ENCODE measurements around the gene DDB1.

The DDB1 gene

DNA sequence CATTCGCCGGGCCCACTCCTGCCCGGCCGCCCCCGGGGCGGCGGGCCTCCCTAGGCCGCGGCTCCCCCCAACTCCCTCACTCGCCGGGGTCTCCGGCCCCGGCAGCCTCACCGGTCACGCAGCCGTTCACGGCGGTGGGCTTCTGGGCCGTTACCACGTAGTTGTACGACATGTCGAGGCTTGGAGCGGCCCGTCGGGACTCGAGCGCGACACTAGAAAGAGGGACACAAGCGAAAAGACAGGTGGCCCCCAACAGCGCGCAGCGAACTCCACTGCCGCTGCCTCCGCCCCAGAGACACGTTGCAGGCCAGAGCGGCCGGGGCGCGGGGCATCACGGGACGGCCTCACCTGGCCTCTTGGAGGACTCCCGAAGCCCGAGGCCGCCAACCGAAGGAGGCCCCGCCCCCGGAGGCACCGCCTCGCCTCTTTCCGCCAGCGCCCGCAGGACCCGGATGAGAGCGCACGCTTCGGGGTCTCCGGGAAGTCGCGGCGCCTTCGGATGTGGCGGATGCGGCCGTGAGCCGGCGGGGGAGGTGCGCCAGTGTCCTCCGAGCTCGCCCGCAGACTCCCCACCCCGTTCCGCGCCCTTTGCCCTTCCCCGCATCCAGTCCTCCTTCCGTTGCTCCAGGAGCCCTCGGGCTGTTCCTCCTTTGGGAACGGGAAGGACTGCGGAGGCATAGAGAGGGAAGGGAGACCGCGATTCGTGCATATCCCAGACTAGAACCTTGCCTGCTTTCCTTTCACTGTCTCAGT lies at the start of gene DDB1, which contains the start of gene TKFC:
Gene DDB1, minus strand, starts transcription at position 309 of the 753 bp plus-strand sequence. Its CDS starts 137 bp downstream, at position 172.
Gene TKFC, plus strand, starts transcription at position 432 of the 753 bp plus-strand sequence. CDS start 1,501 bp downstream, outside the sequence.
- peak; percentile 97 for DNase-seq

DNA sequence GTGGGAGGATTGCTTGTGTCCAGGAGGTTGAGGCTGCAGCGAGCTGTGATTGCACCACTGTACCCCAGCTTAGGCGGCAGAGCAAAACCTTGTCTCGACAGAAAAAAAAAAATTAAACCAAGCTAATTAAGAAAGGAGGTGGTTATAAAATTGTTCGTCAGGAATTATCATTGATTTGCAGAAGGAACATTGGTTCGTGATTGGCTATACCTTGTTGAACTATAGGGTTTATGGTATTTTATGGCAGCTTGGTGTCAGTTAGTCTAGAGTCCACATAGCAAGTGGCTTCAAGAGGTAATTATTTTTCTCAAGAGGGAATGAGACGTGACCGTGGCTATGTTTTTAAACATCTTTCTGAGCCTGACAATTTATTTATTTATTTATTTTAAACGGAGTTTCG lies 48.0 kb upstream of the DDB1 start:
- DNase-seq: no peak

DNA sequence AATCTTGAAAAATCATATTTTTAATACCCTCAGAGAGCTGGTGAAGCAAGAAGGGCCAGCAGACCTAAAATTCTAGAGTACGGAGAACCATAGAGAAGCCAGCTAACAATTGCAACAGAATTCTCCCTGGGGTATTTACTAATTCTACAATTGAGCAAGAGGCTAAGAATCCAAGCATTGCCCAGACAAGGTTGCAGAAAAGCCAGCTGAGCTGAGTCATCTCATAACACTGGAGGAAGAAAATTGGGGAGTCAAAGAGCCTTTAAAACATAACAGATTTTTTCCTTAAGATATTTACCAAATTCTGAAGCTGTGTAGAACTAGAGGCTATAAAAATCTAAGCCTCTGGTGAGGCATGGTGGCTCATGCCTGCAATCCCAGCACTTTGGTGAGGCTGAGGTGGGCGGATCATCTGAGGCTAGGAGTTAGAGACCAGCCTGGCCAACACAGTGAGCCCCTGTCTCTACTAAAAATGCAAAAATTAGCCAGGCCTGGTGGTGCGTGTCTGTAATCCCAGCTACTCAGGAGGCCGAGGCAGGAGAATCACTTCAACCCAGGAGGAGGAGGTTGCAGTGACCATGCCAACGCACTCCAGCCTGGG lies 45.9 kb upstream of the DDB1 start:
- DNase-seq: no peak

DNA sequence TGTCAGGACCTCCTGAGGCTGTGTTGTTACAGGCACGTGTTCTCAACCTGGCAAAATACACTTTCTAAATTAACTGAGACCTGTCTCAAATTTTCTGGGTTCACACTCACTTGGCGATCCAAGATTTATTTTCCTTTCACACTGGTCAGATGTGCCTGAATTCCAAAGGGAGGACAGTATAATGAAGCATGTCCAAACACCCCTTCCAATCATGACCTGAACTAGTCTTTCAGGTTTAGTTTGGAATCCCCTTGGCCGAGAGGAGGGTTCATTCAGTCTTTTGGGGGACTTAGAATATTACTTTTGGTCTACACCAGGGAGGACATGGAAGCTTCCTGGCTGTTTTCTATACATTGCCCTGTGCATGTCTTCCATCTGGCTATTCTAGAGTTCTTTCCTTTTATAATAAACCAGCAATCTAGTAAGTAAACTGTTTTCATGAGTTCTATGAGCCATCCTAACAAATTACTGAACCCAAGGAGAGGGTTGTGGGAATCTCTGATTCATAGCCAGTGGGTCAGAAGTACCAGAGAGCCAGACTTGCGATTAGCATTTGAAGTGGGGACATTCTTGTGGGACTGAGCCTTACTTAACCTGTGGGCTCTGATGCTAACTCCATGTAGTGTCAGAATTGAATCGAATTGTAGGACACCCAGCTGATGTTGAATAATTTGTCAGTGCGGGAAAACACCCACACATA lies 44.7 kb upstream of the DDB1 start:
- DNase-seq: no peak

DNA sequence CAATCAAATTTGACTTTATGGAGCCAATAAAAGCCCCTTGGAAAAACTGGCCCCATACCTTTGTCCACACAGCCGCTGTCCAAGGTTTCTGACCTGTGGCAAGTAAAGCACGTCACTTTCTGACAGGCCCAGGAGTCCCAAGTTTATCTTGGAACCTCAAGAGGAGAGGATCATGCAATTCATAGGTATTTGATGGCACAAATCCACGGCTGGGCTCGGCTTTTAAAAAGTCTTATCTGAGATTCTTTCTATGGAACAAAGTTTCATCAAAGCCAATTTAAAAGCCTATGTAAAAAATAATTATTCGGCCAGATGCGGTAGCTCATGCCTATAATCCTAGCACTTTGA lies 42.8 kb upstream of the DDB1 start:
- no peak for DNase-seq

DNA sequence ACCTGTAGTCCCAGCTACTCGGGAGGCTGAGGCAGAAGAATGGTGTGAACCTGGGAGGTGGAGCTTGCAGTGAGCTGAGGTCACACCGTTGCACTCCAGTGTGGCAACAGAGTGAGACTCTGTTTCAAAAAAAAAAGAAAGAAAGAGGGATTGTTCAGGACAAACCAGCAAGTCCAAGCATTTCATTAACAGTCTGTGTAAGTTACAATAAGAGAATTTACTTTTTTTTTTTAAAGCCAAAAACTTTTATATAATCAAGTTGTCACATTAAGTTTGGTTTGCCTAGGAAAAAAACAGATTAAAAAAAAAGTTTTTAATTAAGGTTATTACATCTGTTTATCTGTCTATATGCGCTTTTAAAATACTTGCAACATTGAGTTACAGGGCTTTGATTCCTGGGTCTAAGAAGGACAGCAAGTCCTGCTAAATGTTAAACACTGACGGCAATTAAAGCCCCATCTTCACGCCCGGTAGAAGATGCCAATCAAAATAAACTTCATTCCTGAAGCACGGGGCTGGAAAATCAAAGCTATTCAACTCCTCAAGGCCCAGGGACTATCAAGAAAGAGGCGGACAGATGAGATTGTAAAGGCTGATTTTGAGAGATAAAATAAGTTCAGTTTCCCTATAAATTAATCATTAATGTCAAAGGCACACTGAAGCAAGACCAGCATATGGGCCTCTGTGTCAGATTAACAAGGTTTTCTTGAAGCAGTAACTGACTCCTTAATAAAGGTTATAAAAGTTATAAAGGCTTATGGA lies 39.9 kb upstream of the DDB1 start:
- DNase-seq: no peak

DNA sequence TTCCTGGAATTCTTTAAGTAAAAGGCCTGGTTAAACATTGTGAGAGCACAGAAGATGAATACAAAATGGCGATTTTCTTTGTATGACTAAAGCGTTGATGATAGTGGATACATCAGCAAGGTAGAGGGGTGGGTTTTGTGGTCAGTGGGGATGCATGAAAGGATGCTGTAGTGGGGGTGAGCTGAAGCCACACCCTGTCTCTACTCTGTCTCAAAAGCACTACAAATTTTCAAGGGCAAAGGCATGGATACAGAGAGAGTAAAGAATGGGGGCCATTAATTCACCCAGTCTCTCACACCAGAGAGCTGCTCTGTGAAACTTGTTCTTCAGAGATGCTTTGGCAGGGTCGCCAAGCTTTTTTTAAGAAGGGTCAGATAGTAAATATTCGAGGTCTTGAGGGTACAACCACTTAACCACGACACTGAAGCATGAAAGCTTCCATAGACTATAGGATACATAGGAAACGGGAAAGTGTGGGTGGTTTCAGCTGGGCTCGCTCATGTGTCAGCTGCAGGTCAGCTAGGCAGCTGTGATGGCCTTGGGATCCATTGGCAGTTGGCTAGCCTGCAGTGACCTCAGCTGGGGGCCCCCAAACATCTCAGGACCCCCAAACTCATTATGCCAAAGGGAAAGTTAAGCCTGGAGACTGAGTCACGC lies 37.6 kb upstream of the DDB1 start:
- DNase-seq: no peak

DNA sequence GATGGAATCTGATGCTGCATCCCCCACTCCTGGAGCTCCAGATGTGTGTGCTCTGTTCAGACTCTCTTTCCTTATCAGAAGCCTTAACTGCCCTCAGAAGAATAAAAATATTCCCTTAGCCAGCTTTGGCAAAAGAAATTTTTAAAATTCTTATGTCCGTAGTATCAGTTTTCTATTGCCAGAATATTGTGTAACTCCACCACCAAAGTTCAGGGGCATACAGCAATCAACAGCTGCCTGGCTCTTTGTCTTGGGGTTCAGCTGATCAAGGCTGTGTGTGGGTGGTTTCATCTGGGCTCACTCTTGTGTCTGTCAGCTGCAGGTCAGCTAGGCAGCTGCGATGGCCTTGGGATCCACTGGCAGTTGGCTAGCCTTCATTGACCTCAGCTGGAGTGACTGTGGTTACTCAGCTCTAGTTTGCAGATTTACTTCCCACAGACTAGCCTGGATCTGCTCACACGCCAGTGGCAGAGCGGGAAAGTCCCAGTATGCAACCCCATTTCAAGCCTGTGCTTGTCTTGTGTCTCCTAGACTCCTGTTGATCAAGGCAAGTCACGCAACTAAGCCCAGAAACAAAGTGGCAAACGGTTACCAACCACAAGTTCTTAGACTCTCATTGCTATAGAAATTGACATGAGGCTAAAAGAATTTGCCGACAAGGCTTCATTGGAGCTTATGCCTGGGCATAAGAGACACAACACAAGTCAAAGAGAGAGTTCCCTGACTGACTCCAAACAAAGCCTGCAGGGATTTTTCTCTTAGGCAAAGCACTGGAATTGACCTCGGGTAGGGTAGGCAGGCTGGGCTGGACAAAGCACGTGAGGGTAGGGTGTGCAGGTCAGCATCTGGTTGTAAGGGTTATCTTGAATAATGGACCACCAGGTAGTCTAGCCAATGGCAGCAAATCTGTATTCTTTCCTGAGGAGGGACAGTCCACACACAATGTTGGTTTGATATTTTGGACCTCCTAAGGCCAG lies 36.8 kb upstream of the DDB1 start:
- no peak for DNase-seq

DNA sequence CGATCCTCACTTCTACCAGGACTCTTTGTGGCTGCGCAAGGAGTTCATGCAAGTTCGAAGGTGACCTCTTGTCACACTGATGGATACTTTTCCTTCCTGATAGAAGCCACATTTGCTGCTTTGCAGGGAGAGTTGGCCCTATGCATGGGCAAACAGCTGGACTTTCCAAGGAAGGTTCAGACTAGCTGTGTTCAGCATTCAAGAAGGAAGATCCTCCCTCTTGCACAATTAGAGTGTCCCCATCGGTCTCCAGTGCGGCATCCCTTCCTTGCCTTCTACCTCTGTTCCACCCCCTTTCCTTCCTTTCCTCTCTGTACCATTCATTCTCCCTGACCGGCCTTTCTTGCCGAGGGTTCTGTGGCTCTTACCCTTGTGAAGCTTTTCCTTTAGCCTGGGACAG lies 35.7 kb upstream of the DDB1 start:
- DNase-seq: no peak

DNA sequence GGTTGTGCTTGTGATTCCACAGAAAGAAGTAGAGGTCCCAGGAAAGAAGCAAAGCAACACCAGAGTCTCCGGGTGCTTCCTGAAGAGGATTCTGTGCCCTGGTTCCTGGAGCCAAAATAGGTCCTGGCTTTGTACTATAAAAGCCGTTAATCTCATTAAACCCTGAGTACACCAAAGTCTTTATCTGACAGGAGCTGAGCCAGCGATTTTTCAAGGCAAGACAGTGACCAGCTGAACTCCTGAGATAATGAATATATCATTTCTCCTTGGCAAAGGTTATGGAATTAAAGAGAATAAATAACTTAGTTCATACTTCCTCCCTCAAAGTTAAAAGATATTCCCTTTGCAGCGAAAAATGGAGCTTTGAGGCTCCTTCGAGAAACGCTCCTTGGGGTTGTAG lies 34.5 kb upstream of the DDB1 start:
- DNase-seq: no peak

DNA sequence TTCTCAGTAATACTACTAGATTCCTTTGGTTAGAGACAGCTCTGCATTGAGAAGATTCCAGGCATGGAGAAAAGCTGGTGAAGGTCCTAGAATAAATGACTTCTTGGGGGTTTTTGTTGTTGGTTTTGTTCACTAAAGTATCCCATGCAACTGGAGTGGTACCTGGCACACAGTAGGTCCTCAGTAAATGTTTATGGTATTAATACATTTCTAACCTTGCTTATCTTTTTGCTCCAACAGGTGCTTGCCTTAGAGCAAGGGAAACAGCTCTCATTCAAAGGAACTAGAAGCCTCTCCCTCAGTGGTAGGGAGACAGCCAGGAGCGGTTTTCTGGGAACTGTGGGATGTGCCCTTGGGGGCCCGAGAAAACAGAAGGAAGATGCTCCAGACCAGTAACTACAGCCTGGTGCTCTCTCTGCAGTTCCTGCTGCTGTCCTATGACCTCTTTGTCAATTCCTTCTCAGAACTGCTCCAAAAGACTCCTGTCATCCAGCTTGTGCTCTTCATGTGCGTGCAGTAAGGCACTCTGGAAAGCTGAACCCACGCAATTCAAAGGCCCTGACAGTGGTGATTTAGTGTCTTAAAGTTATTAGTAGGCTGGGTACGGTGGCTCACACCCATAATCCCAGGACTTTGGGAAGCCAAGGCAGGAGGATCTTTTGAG lies 31.2 kb upstream of the DDB1 start:
- DNase-seq: no peak

DNA sequence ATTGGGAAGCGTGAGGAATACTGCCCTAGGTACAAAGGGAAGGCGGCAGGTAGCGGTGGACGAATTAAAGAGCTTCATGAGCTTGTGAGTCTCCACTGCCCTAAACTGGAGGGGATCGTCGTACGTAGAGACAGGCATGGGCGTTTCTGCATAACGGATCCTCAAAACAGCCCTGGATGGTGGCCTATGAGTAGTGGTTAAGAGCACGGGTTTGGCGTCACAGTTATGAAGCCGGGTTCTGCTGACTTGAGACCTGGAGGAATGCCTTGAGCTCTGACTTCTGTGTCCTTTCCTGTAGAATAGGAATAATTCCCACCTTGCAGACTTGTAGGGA lies 29.6 kb upstream of the DDB1 start:
- DNase-seq: peak; percentile 33

DNA sequence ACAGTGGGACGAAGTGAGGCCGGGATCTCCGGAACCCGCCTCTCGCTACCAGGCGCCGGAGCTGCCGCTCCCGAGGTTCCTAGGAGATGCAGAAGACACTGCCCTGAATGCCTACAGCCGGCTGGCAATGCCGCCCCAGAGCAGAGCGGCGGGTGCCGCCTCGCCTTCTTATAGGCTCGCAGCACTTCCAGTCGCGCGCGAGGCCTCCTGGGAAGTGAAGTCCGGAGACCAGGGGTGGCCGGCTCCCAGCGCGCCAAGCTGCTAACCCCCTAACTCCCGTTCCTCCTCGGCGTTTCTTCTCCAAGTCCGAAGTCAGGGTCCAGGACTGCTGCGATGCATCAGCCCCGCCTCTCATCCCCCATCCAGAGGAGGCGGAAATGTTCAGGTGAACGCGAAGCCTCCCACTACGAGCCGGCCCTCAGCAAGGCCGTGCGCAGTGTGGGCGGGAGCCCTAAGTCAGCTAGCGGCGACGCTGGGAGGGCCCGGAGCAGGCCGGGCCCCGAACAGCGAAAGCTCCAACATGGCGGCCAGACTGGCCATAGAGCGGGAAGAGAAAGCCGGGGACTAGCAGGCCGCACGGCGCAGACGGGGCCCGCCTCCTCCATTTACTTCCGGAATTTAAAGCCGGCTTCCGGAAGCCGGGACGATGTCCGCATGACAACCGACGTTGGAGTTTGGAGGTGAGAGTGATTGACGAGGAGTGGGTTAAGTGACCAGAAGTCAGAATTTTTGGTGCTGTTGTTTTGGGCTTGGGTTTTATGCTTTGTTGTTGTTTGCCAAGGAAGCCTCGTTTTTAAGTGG lies 29.0 kb upstream of the DDB1 start, which contains the start of the genes CYB561A3 and TMEM138:
Gene CYB561A3, minus strand, starts transcription at position 142 of the 801 bp plus-strand sequence. CDS start 5,169 bp downstream, outside the sequence.
Gene TMEM138, plus strand, starts transcription at position 634 of the 801 bp plus-strand sequence. CDS start 2,017 bp downstream, outside the sequence.
- peak; percentile 88 for DNase-seq

DNA sequence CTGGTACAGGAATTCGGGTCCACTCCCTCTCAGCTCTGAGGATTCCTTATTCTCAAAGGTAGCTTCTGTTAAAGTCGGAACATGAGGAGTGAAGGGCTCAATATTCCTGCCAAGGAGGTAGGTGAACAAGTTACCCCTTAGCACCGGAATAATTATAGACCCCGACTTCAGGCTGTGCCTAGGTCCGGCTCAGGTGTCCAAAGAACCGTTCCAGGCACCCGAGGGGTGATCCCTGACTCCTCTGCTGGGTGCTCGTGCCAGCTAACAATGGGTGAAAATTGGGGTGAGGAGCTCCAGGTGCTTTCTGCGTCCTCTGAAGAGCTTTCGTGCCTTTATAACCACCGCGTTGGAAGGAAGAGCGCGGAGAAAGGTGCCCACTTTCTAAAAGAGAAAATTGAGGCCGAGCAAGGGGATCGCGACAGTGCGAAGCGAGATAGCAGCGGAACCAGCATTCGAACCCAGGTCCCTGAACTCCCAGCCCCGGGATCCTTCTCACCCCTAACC lies 28.4 kb upstream of the DDB1 start:
- no peak for DNase-seq

DNA sequence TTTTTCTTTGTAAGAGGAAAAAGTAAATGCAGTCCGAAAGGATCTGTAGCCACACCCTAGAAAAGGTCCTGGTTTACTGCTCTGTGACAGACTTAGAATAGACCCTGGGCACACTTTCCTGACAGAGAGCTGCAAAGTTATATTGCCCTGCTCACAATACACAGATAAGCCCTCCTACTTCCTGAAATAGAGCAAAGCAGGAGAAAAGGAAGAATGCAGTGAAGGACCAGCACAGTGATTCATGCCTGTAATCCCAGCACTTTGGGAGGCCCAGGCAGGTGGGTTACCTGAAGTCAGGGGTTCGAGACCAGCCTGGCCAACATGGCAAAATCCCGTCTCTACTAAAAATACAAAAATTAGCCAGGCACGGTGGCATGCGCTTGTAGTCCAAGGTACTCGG lies 26.6 kb upstream of the DDB1 start:
- no peak for DNase-seq

DNA sequence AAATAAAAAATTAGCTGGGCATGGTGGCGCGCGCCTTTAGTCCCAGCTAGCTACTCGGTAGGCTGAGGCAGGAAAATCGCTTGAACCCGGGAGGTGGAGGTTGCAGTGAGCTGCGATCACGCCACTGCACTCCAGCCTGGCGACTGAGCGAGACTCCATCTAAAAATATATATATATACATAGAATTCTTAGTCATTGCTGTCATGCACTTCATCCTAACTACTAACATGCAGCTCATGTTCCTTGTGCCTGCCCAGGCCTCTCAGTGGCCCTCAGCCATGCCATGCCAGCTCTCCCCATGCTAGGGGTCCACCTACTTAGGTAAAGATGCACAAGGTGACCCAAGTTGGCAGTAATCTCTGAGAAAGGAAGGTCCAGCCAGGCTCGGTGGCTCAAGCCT lies 25.7 kb upstream of the DDB1 start:
- DNase-seq: no peak

DNA sequence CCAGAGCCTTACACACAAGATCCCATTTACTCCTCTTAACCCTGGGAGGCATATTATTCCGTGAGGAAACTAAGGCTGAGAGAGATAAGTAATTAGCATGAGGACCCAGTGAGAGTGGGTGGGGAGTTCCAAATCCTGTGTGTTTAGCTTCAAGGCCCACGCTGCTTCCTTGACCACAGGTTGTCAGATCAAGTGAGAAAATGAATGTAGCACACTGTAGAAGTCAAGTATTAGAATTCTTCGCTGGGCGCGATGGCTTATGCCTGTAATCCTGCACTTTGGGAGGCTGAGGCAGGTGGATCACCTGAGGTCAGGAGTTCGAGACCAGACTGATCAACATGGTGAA lies 25.0 kb upstream of the DDB1 start:
- no peak for DNase-seq

DNA sequence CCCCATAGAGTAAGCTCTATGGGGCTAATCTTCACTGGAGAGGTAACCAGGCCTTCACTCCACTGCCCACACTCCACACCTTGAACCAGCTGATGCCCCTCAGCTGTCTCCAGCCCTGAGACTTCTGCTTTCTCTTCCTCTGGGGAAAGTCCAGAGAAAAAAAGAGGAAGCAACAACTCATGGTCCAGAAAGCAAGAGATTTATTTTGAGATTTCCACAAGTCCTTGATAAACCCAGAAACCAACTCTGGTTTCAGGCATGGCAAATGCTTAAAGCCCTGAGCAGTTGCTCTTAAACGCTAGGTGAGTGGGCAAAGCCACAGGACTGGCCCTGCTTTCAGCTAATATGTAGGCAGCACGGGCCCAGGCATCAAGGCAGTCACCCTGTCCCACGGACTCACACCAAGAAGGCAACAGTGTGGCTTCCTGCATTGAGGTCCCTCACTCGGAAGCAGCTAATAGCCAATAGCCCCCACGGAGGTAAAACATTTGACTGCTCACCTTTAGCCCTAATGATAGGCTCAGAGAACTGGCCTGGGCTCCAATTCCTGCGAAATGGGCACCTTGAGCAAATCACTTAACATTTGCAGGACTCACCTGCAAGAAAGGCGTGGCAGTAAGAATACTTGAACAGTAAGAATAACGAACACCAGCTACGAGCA lies 24.5 kb upstream of the DDB1 start:
- DNase-seq: no peak

DNA sequence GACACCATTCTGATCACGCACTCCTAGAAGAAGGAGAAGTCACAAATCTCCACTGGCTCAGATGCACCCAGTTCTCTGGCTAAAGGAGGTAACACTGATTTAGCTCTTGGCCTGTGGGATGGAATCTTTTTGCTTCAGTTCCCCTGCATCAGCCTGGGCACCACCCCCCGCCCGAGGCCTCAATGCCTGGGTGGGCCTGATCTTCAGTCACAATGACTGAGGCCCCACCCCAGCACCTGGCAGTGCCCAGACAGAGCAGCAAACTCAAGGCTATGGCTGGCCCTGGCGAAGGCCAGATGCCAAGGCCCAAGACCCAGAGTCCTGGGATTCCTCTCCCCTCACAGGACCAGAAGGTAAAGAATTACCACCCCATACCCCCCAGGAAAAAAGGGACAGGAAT lies 23.8 kb upstream of the DDB1 start:
- no peak for DNase-seq

Data from stimulated activated naive CD4-positive, alpha-beta T cell treated with Interleukin-2 at 50 U/mL for 16 hours (primary cell).